ENCODE results near the gene IER5.

IER5 gene

DNA sequence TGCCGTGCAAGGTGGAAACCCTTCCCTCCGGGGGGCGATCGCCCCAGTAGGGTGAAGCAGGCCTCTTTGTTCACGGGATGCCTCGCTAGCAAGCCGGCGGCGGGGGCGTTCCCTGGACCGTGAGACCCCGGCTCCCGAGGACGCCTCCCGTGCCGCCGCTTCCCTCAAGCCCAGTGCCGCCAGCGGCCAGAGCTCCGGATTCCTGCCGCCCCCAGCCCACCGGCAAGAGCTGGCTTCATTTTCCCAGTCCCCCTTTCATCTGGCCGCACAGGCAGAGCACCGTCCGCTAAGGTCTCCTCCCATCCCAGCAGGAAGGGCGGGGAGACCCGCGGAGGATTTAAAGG is 16.3 kb downstream of the IER5 start:
- TF ChIP-seq, protein P1, sequence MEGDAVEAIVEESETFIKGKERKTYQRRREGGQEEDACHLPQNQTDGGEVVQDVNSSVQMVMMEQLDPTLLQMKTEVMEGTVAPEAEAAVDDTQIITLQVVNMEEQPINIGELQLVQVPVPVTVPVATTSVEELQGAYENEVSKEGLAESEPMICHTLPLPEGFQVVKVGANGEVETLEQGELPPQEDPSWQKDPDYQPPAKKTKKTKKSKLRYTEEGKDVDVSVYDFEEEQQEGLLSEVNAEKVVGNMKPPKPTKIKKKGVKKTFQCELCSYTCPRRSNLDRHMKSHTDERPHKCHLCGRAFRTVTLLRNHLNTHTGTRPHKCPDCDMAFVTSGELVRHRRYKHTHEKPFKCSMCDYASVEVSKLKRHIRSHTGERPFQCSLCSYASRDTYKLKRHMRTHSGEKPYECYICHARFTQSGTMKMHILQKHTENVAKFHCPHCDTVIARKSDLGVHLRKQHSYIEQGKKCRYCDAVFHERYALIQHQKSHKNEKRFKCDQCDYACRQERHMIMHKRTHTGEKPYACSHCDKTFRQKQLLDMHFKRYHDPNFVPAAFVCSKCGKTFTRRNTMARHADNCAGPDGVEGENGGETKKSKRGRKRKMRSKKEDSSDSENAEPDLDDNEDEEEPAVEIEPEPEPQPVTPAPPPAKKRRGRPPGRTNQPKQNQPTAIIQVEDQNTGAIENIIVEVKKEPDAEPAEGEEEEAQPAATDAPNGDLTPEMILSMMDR (IDR thresholded peaks at IDR 0.05; ENCODE audit: insufficient read depth, low read length) = no peak
- TF ChIP-seq GABPA (IDR thresholded peaks at IDR 0.05; ENCODE audit: low read depth) (no peak), POLR2AphosphoS5 (IDR thresholded peaks at IDR 0.05; ENCODE audit: low read depth) (no peak), SPI1 (IDR thresholded peaks at IDR 0.05; ENCODE audit: borderline replicate concordance, low read depth) (no peak)
- TF ChIP-seq, protein P2, sequence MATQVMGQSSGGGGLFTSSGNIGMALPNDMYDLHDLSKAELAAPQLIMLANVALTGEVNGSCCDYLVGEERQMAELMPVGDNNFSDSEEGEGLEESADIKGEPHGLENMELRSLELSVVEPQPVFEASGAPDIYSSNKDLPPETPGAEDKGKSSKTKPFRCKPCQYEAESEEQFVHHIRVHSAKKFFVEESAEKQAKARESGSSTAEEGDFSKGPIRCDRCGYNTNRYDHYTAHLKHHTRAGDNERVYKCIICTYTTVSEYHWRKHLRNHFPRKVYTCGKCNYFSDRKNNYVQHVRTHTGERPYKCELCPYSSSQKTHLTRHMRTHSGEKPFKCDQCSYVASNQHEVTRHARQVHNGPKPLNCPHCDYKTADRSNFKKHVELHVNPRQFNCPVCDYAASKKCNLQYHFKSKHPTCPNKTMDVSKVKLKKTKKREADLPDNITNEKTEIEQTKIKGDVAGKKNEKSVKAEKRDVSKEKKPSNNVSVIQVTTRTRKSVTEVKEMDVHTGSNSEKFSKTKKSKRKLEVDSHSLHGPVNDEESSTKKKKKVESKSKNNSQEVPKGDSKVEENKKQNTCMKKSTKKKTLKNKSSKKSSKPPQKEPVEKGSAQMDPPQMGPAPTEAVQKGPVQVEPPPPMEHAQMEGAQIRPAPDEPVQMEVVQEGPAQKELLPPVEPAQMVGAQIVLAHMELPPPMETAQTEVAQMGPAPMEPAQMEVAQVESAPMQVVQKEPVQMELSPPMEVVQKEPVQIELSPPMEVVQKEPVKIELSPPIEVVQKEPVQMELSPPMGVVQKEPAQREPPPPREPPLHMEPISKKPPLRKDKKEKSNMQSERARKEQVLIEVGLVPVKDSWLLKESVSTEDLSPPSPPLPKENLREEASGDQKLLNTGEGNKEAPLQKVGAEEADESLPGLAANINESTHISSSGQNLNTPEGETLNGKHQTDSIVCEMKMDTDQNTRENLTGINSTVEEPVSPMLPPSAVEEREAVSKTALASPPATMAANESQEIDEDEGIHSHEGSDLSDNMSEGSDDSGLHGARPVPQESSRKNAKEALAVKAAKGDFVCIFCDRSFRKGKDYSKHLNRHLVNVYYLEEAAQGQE (IDR thresholded peaks at IDR 0.05; ENCODE audit: insufficient replicate concordance, low read depth) = no peak
- no peak for DNase-seq (ENCODE audit: low read depth in 1 of 2, low spot score in 1 of 2)
- Histone ChIP-seq H3K27ac (replicated peaks) (peak overlapping the region; percentile 46), H3K4me3 (replicated peaks; ENCODE audit: insufficient read depth, low read length) (peak overlapping the region; percentile 49), H3K27me3 (ENCODE audit: insufficient read depth, poor library complexity, severe bottlenecking) (peaks cover 12% of the 10 kb centered on the region)

DNA sequence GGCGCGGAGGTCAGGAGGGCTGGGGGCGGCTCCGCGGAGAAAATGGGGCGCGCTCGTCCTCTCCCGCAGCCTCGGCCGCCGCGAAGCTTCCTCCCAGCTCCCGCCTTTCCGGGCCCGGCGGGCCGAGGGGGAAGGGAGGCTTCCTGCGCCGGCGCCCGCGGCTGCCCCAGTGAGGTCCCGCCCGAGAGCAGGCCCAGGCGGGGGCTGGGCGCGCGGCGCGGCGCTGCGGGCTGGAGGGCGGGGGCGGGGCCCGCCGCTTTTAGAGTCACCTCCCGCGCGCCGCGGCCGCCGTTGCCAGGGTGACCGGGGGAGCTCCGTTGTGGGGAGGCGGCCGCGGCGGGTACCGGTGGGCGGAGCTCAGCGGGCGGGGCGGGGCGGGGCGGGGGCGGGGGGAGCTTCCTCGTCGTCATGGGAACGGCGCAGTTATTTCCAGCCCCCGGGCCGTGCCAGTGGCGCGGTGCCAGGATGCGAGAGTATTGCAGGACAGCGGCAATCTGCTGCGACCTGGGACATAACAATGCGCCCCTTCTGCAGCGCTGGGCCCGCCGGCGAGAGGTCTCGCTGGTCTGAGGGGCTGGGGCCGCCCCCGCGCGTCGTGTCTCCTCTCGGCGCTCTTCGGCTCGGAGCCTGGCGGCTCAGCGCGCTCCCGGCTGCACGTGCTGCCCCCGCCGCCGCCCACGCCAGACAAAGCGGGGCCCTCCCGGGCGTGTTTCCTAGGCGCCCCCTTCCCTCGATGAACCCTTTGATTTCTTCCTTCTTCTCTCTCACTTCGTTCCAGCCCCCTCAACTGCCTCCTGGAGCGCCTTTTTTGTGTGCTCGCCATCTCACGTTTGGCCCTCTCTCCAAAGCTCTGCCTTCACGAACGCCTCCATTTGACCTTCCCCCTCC is 16.9 kb downstream of the IER5 start:
- Histone ChIP-seq H3K27me3 (ENCODE audit: insufficient read depth, poor library complexity, severe bottlenecking) (peaks cover 12% of the 10 kb centered on the region), H3K4me3 (replicated peaks; ENCODE audit: insufficient read depth, low read length) (peak overlapping the region; percentile 49), H3K27ac (replicated peaks) (peak overlapping the region; percentile 46)
- TF ChIP-seq GABPA (IDR thresholded peaks at IDR 0.05; ENCODE audit: low read depth) (no peak), SPI1 (IDR thresholded peaks at IDR 0.05; ENCODE audit: borderline replicate concordance, low read depth) (no peak), POLR2AphosphoS5 (IDR thresholded peaks at IDR 0.05; ENCODE audit: low read depth) (peak; percentile 48; the same call in 1 of the 2 replicates)
- TF ChIP-seq, protein P1 (IDR thresholded peaks at IDR 0.05; ENCODE audit: insufficient read depth, low read length) = no peak
- TF ChIP-seq, protein P2 (IDR thresholded peaks at IDR 0.05; ENCODE audit: insufficient replicate concordance, low read depth) = no peak
- DNase-seq (ENCODE audit: low read depth in 1 of 2, low spot score in 1 of 2) = peak in 1 of 2 experiments; percentile 88

DNA sequence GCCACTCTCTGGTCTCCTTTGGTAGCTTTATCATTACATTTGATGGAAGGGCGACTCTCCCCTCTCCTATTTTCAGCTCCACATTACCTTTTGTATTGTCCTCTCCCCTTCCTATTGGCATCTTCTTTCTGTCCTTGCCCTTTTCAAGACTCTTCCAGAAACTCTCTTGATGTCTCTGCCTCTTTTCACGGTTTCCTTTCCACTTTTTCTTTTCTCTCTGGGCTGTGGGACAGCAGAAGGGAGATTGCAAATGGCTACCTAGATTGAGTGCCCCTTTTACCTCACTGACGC is 17.5 kb downstream of the IER5 start:
- DNase-seq (ENCODE audit: low read depth in 1 of 2, low spot score in 1 of 2) = no peak
- TF ChIP-seq SPI1 (IDR thresholded peaks at IDR 0.05; ENCODE audit: borderline replicate concordance, low read depth) = no peak
- no peak for TF ChIP-seq GABPA (IDR thresholded peaks at IDR 0.05; ENCODE audit: low read depth)
- TF ChIP-seq, protein P1 (IDR thresholded peaks at IDR 0.05; ENCODE audit: insufficient read depth, low read length) = no peak
- TF ChIP-seq, protein P2 (IDR thresholded peaks at IDR 0.05; ENCODE audit: insufficient replicate concordance, low read depth) = no peak
- TF ChIP-seq POLR2AphosphoS5 (IDR thresholded peaks at IDR 0.05; ENCODE audit: low read depth) = no peak
- Histone ChIP-seq H3K4me3 (replicated peaks; ENCODE audit: insufficient read depth, low read length) (no peak overlapping the region), H3K27ac (replicated peaks) (no peak overlapping the region), H3K27me3 (ENCODE audit: insufficient read depth, poor library complexity, severe bottlenecking) (peaks cover 12% of the 10 kb centered on the region)

Data from HL-60 (cell line).